Heart left ventricle (tissue), 16 donors: ENCODE data around the gene GPT2. TPM values are rescaled to one million over a fixed set of nuclear protein-coding genes. Genes with fewer than 3 reads are reported as not detected.

Experiments used
- ATAC-seq, 4 donors: fragments of 200-7000 bp; cut with Tn5 transposase; one replicate each; pipeline ENCODE4 v1.9.1; 2020 to 2022; ENCODE audit warnings: moderate library complexity in 4 of 4, mild to moderate bottlenecking in 3 of 4, moderate number of reproducible peaks in 1 of 4
- DNase-seq, 5 donors: peaks; one replicate each; pipeline ENCODE4 v3.0.0-alpha.2; 2020
- H3K27ac ChIP-seq, 12 donors: fragments of 200-600 bp; sonication (generic) in 4 of 12; one replicate each; pipeline versions ENCODE4 v1.5.0 to v1.8.0; 2016 to 2022; ENCODE audit warnings: mild to moderate bottlenecking in 2 of 12
- H3K27me3 ChIP-seq, 9 donors: fragments of 200-600 bp; sonication (generic) in 2 of 9; one replicate each; pipeline versions ENCODE4 v1.5.1 to v1.8.0; 2016 to 2022; ENCODE audit warnings: mild to moderate bottlenecking in 3 of 9
- H3K36me3 ChIP-seq, 9 donors: fragments of 200-600 bp; sonication (generic) in 2 of 9; one replicate each; pipeline versions ENCODE4 v1.5.0 to v1.8.0; 2018 to 2022; ENCODE audit warnings: mild to moderate bottlenecking in 2 of 9
- H3K4me1 ChIP-seq, 12 donors: fragments of 200-600 bp; sonication (generic) in 4 of 12; one replicate each; pipeline versions ENCODE4 v1.5.0 to v1.8.0; 2016 to 2022; ENCODE audit warnings: mild to moderate bottlenecking in 3 of 12
- H3K4me3 ChIP-seq, 12 donors: fragments of 200-600 bp; sonication (generic) in 4 of 12; one replicate each; pipeline versions ENCODE4 v1.5.0 to v1.8.0; 2017 to 2022; ENCODE audit warnings: mild to moderate bottlenecking in 9 of 12, moderate library complexity in 4 of 12
- H3K9me3 ChIP-seq, 12 donors: fragments of 200-600 bp; sonication (generic) in 4 of 12; one replicate each; pipeline versions ENCODE4 v1.5.0 to v1.8.0; 2016 to 2022; ENCODE audit warnings: mild to moderate bottlenecking in 1 of 12
- CTCF ChIP-seq, 12 donors: fragments of 200-600 bp; sonication (generic) in 4 of 12; IDR thresholded peaks; one replicate each; pipeline versions ENCODE4 v1.5.0 to v1.8.0; 2018 to 2022; ENCODE audit warnings: antibody characterized with exemption in 12 of 12, mild to moderate bottlenecking in 5 of 12
- POLR2A ChIP-seq, 2 donors: fragments of 450-650 bp; IDR thresholded peaks; one replicate each; pipeline ENCODE4 v1.6.1; 2017; ENCODE audit warnings: antibody characterized with exemption in 2 of 2, mild to moderate bottlenecking in 2 of 2, moderate library complexity in 2 of 2
- WGBS, 4 donors: extraction: QIAGEN DNeasy Blood & Tissue Kit in 2 of 4; methylation state at CpG; one replicate each; pipeline versions ENCODE4 v1.1.5 to v1.1.7; 2013 to 2018; 5-methylcytosine and 5-hydroxymethylcytosine counted together
- intact Hi-C, 10 donors: fragments of 100-400 bp; cut with DNase I; formaldehyde crosslinking; loops; one replicate each; pipeline versions ENCODE4 v1.11.1 to v1.14.2; 2022
- polyA plus RNA-seq, 2 donors: library from polyadenylated mRNA; stranded (reverse); fragments of 200-250 nt; gene quantifications; one replicate each; pipeline ENCODE4 v1.2.3, GENCODE V29; 2013
- total RNA-seq, 9 donors: library from RNA; depleted of rRNA in 2 of 9; stranded (reverse); fragments of >200 nt in 2 of 9; fragmentation: NEBNext Ultra II Directional in 3 of 9; extraction: Animal tissue kit (Norgen Biotek cat#: 25700) in 3 of 9; gene quantifications; one replicate each; pipeline versions ENCODE4 v1.1.0 to v1.2.4, GENCODE V29; 2016 to 2023
- donor health status: ischemic (EF 13 %, LVEDD 7.1; RV severe dilation, severe dysfunction).
- donor health status: healthy with polysubstance abuse.
- donor health status: DM: no; HTN: yes; CAD: no.
- donor health status: DM: no; HTN: no; CAD: no.
- donor health status: ischemic (EF 25% LVEDD 6.9; RV normal size, moderate dysfunction).
- donor health status: ischemic (EF 25% LVEDD 5.7; RV mildly dilated, moderate dysfunction).
- donor health status: healthy.
- donor health status: DM: yes; HTN: yes; CAD: no.
- donor health status: ischemic (EF 35%, LVEDD 5.7; RV mildly dilated, moderate dysfunction).
- donor health status: nonischemic (EF 11% LVEDD 7.7; RV severe dilation, severe dysfunction).
- donor health status: DM: yes; HTN: yes; CAD: no.
- donor health status: PGD.
- donor health status: ischemic (EF 29% LVEDD 5.4; RV normal size, mild dysfunction).
- donor health status: nonischemic (EF 23%, LVEDD 6.1; RV moderate dilation, normal function).

GPT2 gene
- total and polyA plus RNA-seq, 11 donors: 8.5 to 30.6 (median 15.0) TPM

- WGBS, 4 donors: 74 to 83% (median 79%) methylated on average over 8 of the region's 8 CpGs
- ATAC-seq: no peak
- DNase-seq: no peak
- Histone ChIP-seq H3K4me1 (peaks cover 0 to 5% (median 0%) of the 10 kb centered on the region in 12 donors), H3K9me3 (no peaks in the 10 kb centered on the region), H3K27me3 (peaks cover 0 to 4% (median 0%) of the 10 kb centered on the region in 9 donors), H3K36me3 (no peaks in the 10 kb centered on the region), H3K27ac (no peak overlapping the region), H3K4me3 (no peak overlapping the region)
- no peak for TF ChIP-seq CTCF (IDR thresholded peaks at IDR 0.05)
- no peak for TF ChIP-seq POLR2A (IDR thresholded peaks at IDR 0.05)
- intact Hi-C loops: no loop called here
These were observed 12.6 kb upstream of the GPT2 start for GRCh38 chr16:46871597-46871996.

- Histone ChIP-seq H3K4me1 (peaks cover 0 to 5% (median 0%) of the 10 kb centered on the region in 12 donors), H3K36me3 (no peaks in the 10 kb centered on the region), H3K4me3 (no peak overlapping the region), H3K27me3 (peaks cover 0 to 4% (median 0%) of the 10 kb centered on the region in 9 donors), H3K9me3 (no peaks in the 10 kb centered on the region), H3K27ac (no peak overlapping the region)
- ATAC-seq: no peak
- DNase-seq: no peak
- intact Hi-C loops: no loop called here
- 94 to 96% (median 95%) methylated on average over 3 of the region's 3 CpGs for WGBS, 4 donors
- TF ChIP-seq CTCF (IDR thresholded peaks at IDR 0.05): no peak
- TF ChIP-seq POLR2A (IDR thresholded peaks at IDR 0.05): no peak
These were observed 11.0 kb upstream of the GPT2 start for GRCh38 chr16:46873201-46873600.

GRCh38 chr16:46875243-46875642 is 8.9 kb upstream of the GPT2 start:
- ATAC-seq (no peak), DNase-seq (no peak)
- H3K27ac ChIP-seq: no peak overlapping the region
- H3K9me3 ChIP-seq: no peaks in the 10 kb centered on the region
- 92 to 94% (median 93%) methylated on average over 8 of the region's 8 CpGs for WGBS, 4 donors
- peaks cover 0 to 5% (median 0%) of the 10 kb centered on the region in 12 donors for H3K4me1 ChIP-seq
- intact Hi-C loops: no loop called here
- H3K4me3 ChIP-seq: no peak overlapping the region
- no peaks in the 10 kb centered on the region for H3K36me3 ChIP-seq
- no peaks in the 10 kb centered on the region for H3K27me3 ChIP-seq
- no peak for TF ChIP-seq POLR2A (IDR thresholded peaks at IDR 0.05)

- ATAC-seq (no peak), DNase-seq (no peak)
- Histone ChIP-seq H3K36me3 (no peaks in the 10 kb centered on the region), H3K27me3 (no peaks in the 10 kb centered on the region), H3K4me3 (no peak overlapping the region), H3K4me1 (peaks cover 0 to 29% (median 9%) of the 10 kb centered on the region in 12 donors), H3K27ac (no peak overlapping the region), H3K9me3 (no peaks in the 10 kb centered on the region)
- no peak for TF ChIP-seq POLR2A (IDR thresholded peaks at IDR 0.05)
- TF ChIP-seq CTCF (IDR thresholded peaks at IDR 0.05): no peak
- intact Hi-C loops: no loop called here
- 63 to 73% (median 66%) methylated on average over 8 to 9 of the region's 9 CpGs for WGBS, 4 donors
These were observed 1.7 kb upstream of the GPT2 start for GRCh38 chr16:46882304-46882939.

GRCh38 chr16:46882940-46883307 is 1.2 kb upstream of the GPT2 start:
- H3K36me3 ChIP-seq: no peaks in the 10 kb centered on the region
- ATAC-seq (no peak), DNase-seq (no peak)
- H3K27me3 ChIP-seq: no peaks in the 10 kb centered on the region
- H3K9me3 ChIP-seq: no peaks in the 10 kb centered on the region
- peaks cover 0 to 29% (median 9%) of the 10 kb centered on the region in 12 donors for H3K4me1 ChIP-seq
- H3K4me3 ChIP-seq: peak overlapping the region in 2 of 12 donors; percentile 93
- WGBS, 4 donors: 75 to 86% (median 83%) methylated on average over 6 of the region's 6 CpGs
- intact Hi-C loops: no loop called here
- TF ChIP-seq POLR2A (IDR thresholded peaks at IDR 0.05): no peak
- TF ChIP-seq CTCF (IDR thresholded peaks at IDR 0.05): no peak
- peak overlapping the region in 1 of 12 donors; percentile 65 for H3K27ac ChIP-seq
